DOHH2 (cell line): ENCODE measurements around the gene PTGS1.

Source experiments
- EZH2phosphoT487 ChIP-seq: fragments of 200-600 bp; sonication (generic); IDR thresholded peaks from 2 replicates; pipeline ENCODE4 v1.6.1; 2017; ENCODE audit warnings: borderline replicate concordance, mild to moderate bottlenecking, antibody characterized with exemption, low read length, moderate library complexity, mixed read lengths
- TF ChIP-seq, protein P1 (sequence below): fragments of 200-600 bp; sonication (generic); IDR thresholded peaks from one replicate; pipeline ENCODE4 v1.5.1; 2014; ENCODE audit warnings: antibody characterized with exemption, mild to moderate bottlenecking, low read depth, low read length; ENCODE audit not compliant: poor library complexity, severe bottlenecking

- TF ChIP-seq, protein P1, sequence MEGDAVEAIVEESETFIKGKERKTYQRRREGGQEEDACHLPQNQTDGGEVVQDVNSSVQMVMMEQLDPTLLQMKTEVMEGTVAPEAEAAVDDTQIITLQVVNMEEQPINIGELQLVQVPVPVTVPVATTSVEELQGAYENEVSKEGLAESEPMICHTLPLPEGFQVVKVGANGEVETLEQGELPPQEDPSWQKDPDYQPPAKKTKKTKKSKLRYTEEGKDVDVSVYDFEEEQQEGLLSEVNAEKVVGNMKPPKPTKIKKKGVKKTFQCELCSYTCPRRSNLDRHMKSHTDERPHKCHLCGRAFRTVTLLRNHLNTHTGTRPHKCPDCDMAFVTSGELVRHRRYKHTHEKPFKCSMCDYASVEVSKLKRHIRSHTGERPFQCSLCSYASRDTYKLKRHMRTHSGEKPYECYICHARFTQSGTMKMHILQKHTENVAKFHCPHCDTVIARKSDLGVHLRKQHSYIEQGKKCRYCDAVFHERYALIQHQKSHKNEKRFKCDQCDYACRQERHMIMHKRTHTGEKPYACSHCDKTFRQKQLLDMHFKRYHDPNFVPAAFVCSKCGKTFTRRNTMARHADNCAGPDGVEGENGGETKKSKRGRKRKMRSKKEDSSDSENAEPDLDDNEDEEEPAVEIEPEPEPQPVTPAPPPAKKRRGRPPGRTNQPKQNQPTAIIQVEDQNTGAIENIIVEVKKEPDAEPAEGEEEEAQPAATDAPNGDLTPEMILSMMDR: no peak
- TF ChIP-seq EZH2phosphoT487: no peak
Observed at GRCh38 chr9:122354536-122355199, 16.2 kb upstream of the PTGS1 start.
